IMR-90 (cell line): ENCODE measurements around the gene SMG5. TPM values are rescaled to one million over a fixed set of nuclear protein-coding genes. Genes with fewer than 3 reads are reported as not detected.

Experiments
- ATAC-seq: fragments of 200-7000 bp; cut with Tn5 transposase; 2 replicates; pipeline ENCODE4 v1.9.1; 2020; ENCODE audit warnings: low read depth, mild to moderate bottlenecking, moderate library complexity
- BruUV-seq: library from RNA; stranded (reverse); fragments of 400-500 nt; replicated peaks from 2 replicates; lab custom pipeline; 2021; lab: Mats Ljungman, UMichigan
- CTCF ChIA-PET: fragments of 300-600 bp; formaldehyde crosslinking; extraction: SDS; loops from one replicate; lab custom pipeline; 2021; ENCODE audit warnings: antibody characterized with exemption; lab: Yijun Ruan, JAX
- POLR2A ChIA-PET: fragments of 300-600 bp; sonication (Branson Sonifier 250); formaldehyde crosslinking; loops from one replicate; lab custom pipeline; 2022; ENCODE audit warnings: antibody characterized with exemption; ENCODE audit not compliant: unreplicated experiment; lab: Charles Lee
- DNase-seq: peaks from one replicate; pipeline ENCODE4 v3.0.0; 2013
- H2AFZ ChIP-seq: replicated peaks from 2 replicates; pipeline ENCODE3; 2013; ENCODE audit warnings: low read length, mild to moderate bottlenecking; ENCODE audit not compliant: poor library complexity
- H2AK5ac ChIP-seq: 2 replicates; pipeline ENCODE4 v1.6.1; 2013; ENCODE audit warnings: low read depth, low read length, inconsistent platforms
- H2AK9ac ChIP-seq: replicated peaks from 2 replicates; pipeline ENCODE3; 2013; ENCODE audit warnings: mild to moderate bottlenecking, low read depth, low read length, moderate library complexity; ENCODE audit not compliant: poor library complexity
- H2BK120ac ChIP-seq: 2 replicates; pipeline ENCODE4 v1.6.1; 2013; ENCODE audit warnings: low read depth, low read length, inconsistent platforms
- H2BK15ac ChIP-seq: 3 replicates; pipeline ENCODE4 v1.6.1; 2013; ENCODE audit warnings: low read depth, low read length, inconsistent platforms
- H2BK20ac ChIP-seq: 2 replicates; pipeline ENCODE4 v1.6.1; 2013; ENCODE audit warnings: low read depth, mild to moderate bottlenecking, inconsistent platforms, low read length, moderate library complexity
- H2BK5ac ChIP-seq: 2 replicates; pipeline ENCODE4 v1.6.1; 2013; ENCODE audit warnings: mild to moderate bottlenecking, low read depth, low read length, inconsistent platforms; ENCODE audit not compliant: poor library complexity, severe bottlenecking
- H3K14ac ChIP-seq: replicated peaks from 2 replicates; pipeline ENCODE4 v1.6.1; 2013; ENCODE audit warnings: low read depth, low read length, inconsistent platforms
- H3K18ac ChIP-seq: 2 replicates; pipeline ENCODE4 v1.6.1; 2013; ENCODE audit warnings: low read depth, low read length, control low read depth
- H3K23ac ChIP-seq: 2 replicates; pipeline ENCODE4 v1.6.1; 2013; ENCODE audit warnings: low read depth, low read length, inconsistent platforms
- H3K27ac ChIP-seq: 2 replicates; pipeline ENCODE4 v1.5.1; 2013; ENCODE audit warnings: mild to moderate bottlenecking, control low read depth, low read length; ENCODE audit not compliant: insufficient read depth
- H3K27me3 ChIP-seq: 2 replicates; pipeline ENCODE4 v1.6.1; 2013; ENCODE audit warnings: low read length; ENCODE audit not compliant: control insufficient read depth, insufficient read depth
- H3K36me3 ChIP-seq: 2 replicates; pipeline ENCODE4 v1.6.1; 2013; ENCODE audit warnings: low read length, mixed read lengths; ENCODE audit not compliant: control insufficient read depth, insufficient read depth
- H3K4ac ChIP-seq: 2 replicates; pipeline ENCODE4 v1.6.1; 2013; ENCODE audit warnings: low read depth, low read length, inconsistent platforms
- H3K4me1 ChIP-seq: 2 replicates; pipeline ENCODE4 v1.6.1; 2013; ENCODE audit warnings: low read length, mixed read lengths; ENCODE audit not compliant: control insufficient read depth, insufficient read depth
- H3K4me2 ChIP-seq: 2 replicates; pipeline ENCODE4 v1.6.1; 2013; ENCODE audit warnings: low read depth, mild to moderate bottlenecking, control low read depth, low read length, moderate library complexity
- H3K4me3 ChIP-seq: 2 replicates; pipeline ENCODE4 v1.5.1; 2013; ENCODE audit warnings: low read depth, mild to moderate bottlenecking, control low read depth, low read length, moderate library complexity; ENCODE audit not compliant: insufficient read depth
- H3K56ac ChIP-seq: 2 replicates; pipeline ENCODE4 v1.6.1; 2013; ENCODE audit warnings: low read length, inconsistent platforms; ENCODE audit not compliant: insufficient read depth; ENCODE audit errors: extremely low read depth
- H3K79me1 ChIP-seq, 2 experiments: 2 replicates each; pipeline ENCODE4 v1.6.1; 2013; ENCODE audit warnings: low read length in 2 of 2, inconsistent platforms in 1 of 2, low read depth in 1 of 2
- H3K9ac ChIP-seq: 2 replicates; pipeline ENCODE4 v1.6.1; 2013; ENCODE audit warnings: low read depth, low read length, control low read depth
- H3K9me1 ChIP-seq: 2 replicates; pipeline ENCODE4 v1.6.1; 2013; ENCODE audit warnings: low read length, inconsistent platforms; ENCODE audit not compliant: insufficient read depth
- H3K9me3 ChIP-seq: 2 replicates; pipeline ENCODE4 v1.6.1; 2013; ENCODE audit warnings: low read length; ENCODE audit not compliant: control insufficient read depth, insufficient read depth
- H4K20me1 ChIP-seq: 2 replicates; pipeline ENCODE4 v1.6.1; 2013; ENCODE audit warnings: low read length, inconsistent platforms; ENCODE audit not compliant: insufficient read depth
- H4K5ac ChIP-seq: 2 replicates; pipeline ENCODE4 v1.6.1; 2013; ENCODE audit warnings: mild to moderate bottlenecking, low read depth, low read length, control low read depth
- H4K8ac ChIP-seq, 2 experiments: 2 replicates each; pipeline ENCODE4 v1.6.1; 2013; ENCODE audit warnings: low read depth in 2 of 2, low read length in 2 of 2, control low read depth in 1 of 2, inconsistent platforms in 1 of 2
- H4K91ac ChIP-seq: 2 replicates; pipeline ENCODE4 v1.6.1; 2013; ENCODE audit warnings: low read depth, low read length, inconsistent platforms; ENCODE audit not compliant: insufficient read depth
- BHLHE40 ChIP-seq: fragments of 150-350 bp; IDR thresholded peaks from 2 replicates; pipeline ENCODE4 v1.6.1; 2016; ENCODE audit warnings: mild to moderate bottlenecking, low read depth, low read length
- CEBPB ChIP-seq: IDR thresholded peaks from 2 replicates; pipeline ENCODE4 v1.6.1; 2012; ENCODE audit warnings: low read depth, low read length, improper control_type of control experiment
- FOS ChIP-seq: fragments of 150-350 bp; IDR thresholded peaks from 2 replicates; pipeline ENCODE4 v1.6.1; 2016; ENCODE audit warnings: low read depth, low read length
- MAZ ChIP-seq: IDR thresholded peaks from 2 replicates; pipeline ENCODE4 v1.6.1; 2012; ENCODE audit warnings: low read depth, mild to moderate bottlenecking, low read length, improper control_type of control experiment, moderate library complexity, borderline replicate concordance
- MXI1 ChIP-seq: IDR thresholded peaks from 2 replicates; pipeline ENCODE4 v1.6.1; 2012; ENCODE audit warnings: low read depth, mild to moderate bottlenecking, low read length, moderate library complexity, borderline replicate concordance
- NFE2L2 ChIP-seq: fragments of 150-350 bp; IDR thresholded peaks from 2 replicates; pipeline ENCODE4 v1.6.1; 2016; ENCODE audit warnings: low read depth, mild to moderate bottlenecking, low read length
- POLR2A ChIP-seq: IDR thresholded peaks from 2 replicates; pipeline ENCODE4 v1.6.1; 2012; ENCODE audit warnings: mild to moderate bottlenecking, low read depth, low read length
- RAD21 ChIP-seq: IDR thresholded peaks from 2 replicates; pipeline ENCODE4 v1.6.1; 2012; ENCODE audit warnings: low read length, improper control_type of control experiment
- RCOR1 ChIP-seq: IDR thresholded peaks from 2 replicates; pipeline ENCODE4 v1.6.1; 2012; ENCODE audit warnings: mild to moderate bottlenecking, low read length, improper control_type of control experiment; ENCODE audit not compliant: insufficient replicate concordance
- RFX5 ChIP-seq: IDR thresholded peaks from 2 replicates; pipeline ENCODE4 v1.8.0; 2012; ENCODE audit warnings: low read depth, mild to moderate bottlenecking, low read length, moderate library complexity
- SMC3 ChIP-seq: fragments of 150-350 bp; IDR thresholded peaks from 2 replicates; pipeline ENCODE4 v1.6.1; 2016; ENCODE audit warnings: low read depth, mild to moderate bottlenecking, antibody characterized with exemption, low read length, moderate library complexity
- dilution Hi-C: fragments of 300-500 bp; cut with HindIII; formaldehyde crosslinking; loops from one replicate; pipeline ENCODE4 v1.14.3; 2018; ENCODE audit warnings: low sequenced_read_pairs; ENCODE audit not compliant: unreplicated experiment
- in situ Hi-C: fragments of 300-500 bp; cut with MboI; formaldehyde crosslinking; loops from 3 replicates; pipeline ENCODE4 v1.14.3; 2019; ENCODE audit warnings: low sequenced_read_pairs, inconsistent platforms, mixed read lengths
- intact Hi-C: fragments of 100-400 bp; cut with micrococcal nuclease; formaldehyde crosslinking; loops from 2 replicates; pipeline ENCODE4 v1.10.0; 2022
- polyA plus RNA-seq, 3 experiments: library from polyadenylated mRNA; depleted of rRNA; stranded (reverse); fragments of >200 nt; gene quantifications; 2 replicates each; pipeline ENCODE4 v1.2.3, GENCODE V29; 2012; ENCODE audit warnings: low replicate concordance in 1 of 3
- total RNA-seq: library from RNA; depleted of rRNA; stranded (reverse); fragments of >200 nt; gene quantifications from 2 replicates; pipeline ENCODE4 v1.2.3, GENCODE V29; 2012
- TF ChIP-seq, protein P1 (sequence below): fragments of 150-350 bp; IDR thresholded peaks from 2 replicates; pipeline ENCODE4 v1.6.1; 2017; ENCODE audit warnings: mild to moderate bottlenecking, antibody characterized with exemption, low read length, low read depth
- TF ChIP-seq, protein P2 (sequence below): conservative IDR thresholded peaks from 2 replicates; pipeline ENCODE4 v1.5.1; 2012; ENCODE audit warnings: mild to moderate bottlenecking, low read depth, low read length, improper control_type of control experiment

Gene SMG5
- total and polyA plus RNA-seq, 2 of the 4 experiments (the other 2 are of a cell fraction): 34.7 to 37.3 TPM

DNA sequence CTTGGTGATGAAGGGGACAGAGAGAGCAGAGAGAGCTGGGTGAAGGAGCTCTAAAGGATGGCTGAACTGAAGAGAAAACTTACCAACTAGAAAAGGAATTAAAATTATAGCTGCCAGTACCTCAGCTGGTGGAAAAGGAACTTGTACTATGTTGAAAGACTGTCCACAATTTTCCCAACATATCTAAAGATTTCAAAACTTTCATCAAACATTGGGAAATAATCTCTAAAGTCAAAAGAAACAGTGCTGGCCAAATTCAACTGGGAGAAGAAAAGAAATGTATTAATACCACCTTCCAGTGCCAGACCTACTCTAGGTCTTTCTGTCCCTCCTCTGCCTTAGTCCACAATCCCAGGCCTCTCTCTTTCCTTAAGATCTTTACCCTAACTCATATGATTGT, 6.1 kb downstream of the SMG5 start:
- Histone ChIP-seq H2BK120ac (no peak overlapping the region), H3K23ac (no peak overlapping the region), H3K14ac (no peak overlapping the region), H3K56ac (no peak overlapping the region), H3K9ac (no peak overlapping the region), H2AFZ (no peak overlapping the region), H3K9me3 (no peaks in the 10 kb centered on the region), H3K79me1 (peaks cover 29 to 58% of the 10 kb centered on the region in 2 experiments), H3K9me1 (peaks cover 4% of the 10 kb centered on the region), H2BK15ac (no peak overlapping the region), H4K8ac (no peak overlapping the region), H3K4ac (no peak overlapping the region), H2BK5ac (no peak overlapping the region), H2AK5ac (no peak overlapping the region), H2AK9ac (no peak overlapping the region), H2BK20ac (no peak overlapping the region), H3K4me2 (no peak overlapping the region), H3K4me3 (no peak overlapping the region), H4K91ac (no peak overlapping the region), H4K20me1 (peaks cover 30% of the 10 kb centered on the region), H3K36me3 (peaks cover 48% of the 10 kb centered on the region), H3K27me3 (no peaks in the 10 kb centered on the region), H4K5ac (no peak overlapping the region), H3K4me1 (peaks cover 8% of the 10 kb centered on the region), H3K18ac (no peak overlapping the region), H3K27ac (peak overlapping the region; percentile 52; the same call in 1 of the 2 replicates)
- no peak; the same call in 1 of the 2 replicates for ATAC-seq
- BruUV-seq: no TSS peak
- no peak for DNase-seq
- TF ChIP-seq RFX5: no peak
- TF ChIP-seq CEBPB: no peak
- no peak for TF ChIP-seq BHLHE40
- no peak for TF ChIP-seq MXI1
- TF ChIP-seq NFE2L2: no peak
- TF ChIP-seq RAD21: no peak
- TF ChIP-seq, protein P1, sequence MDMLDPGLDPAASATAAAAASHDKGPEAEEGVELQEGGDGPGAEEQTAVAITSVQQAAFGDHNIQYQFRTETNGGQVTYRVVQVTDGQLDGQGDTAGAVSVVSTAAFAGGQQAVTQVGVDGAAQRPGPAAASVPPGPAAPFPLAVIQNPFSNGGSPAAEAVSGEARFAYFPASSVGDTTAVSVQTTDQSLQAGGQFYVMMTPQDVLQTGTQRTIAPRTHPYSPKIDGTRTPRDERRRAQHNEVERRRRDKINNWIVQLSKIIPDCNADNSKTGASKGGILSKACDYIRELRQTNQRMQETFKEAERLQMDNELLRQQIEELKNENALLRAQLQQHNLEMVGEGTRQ: no peak
- no peak for TF ChIP-seq SMC3
- TF ChIP-seq, protein P2, sequence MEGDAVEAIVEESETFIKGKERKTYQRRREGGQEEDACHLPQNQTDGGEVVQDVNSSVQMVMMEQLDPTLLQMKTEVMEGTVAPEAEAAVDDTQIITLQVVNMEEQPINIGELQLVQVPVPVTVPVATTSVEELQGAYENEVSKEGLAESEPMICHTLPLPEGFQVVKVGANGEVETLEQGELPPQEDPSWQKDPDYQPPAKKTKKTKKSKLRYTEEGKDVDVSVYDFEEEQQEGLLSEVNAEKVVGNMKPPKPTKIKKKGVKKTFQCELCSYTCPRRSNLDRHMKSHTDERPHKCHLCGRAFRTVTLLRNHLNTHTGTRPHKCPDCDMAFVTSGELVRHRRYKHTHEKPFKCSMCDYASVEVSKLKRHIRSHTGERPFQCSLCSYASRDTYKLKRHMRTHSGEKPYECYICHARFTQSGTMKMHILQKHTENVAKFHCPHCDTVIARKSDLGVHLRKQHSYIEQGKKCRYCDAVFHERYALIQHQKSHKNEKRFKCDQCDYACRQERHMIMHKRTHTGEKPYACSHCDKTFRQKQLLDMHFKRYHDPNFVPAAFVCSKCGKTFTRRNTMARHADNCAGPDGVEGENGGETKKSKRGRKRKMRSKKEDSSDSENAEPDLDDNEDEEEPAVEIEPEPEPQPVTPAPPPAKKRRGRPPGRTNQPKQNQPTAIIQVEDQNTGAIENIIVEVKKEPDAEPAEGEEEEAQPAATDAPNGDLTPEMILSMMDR: no peak
- TF ChIP-seq FOS: no peak
- no peak for TF ChIP-seq MAZ
- TF ChIP-seq RCOR1: no peak
- no peak for TF ChIP-seq POLR2A
- intact Hi-C loops: no loop called here
- in situ Hi-C loops: no loop called here
- ChIA-PET CTCF (no interaction called here), POLR2A (no interaction called here)
- dilution Hi-C loops: no loop called here
